ENCODE measurements around the gene POFUT2. TPM values are rescaled to one million over a fixed set of nuclear protein-coding genes. Genes with fewer than 3 reads are reported as not detected.
A peak's percentile ranks its signal among the peaks of the same experiment; 100 is the strongest.

POFUT2 gene
- total RNA-seq, 1 donor from 2014 or later: 9.0 TPM

DNA sequence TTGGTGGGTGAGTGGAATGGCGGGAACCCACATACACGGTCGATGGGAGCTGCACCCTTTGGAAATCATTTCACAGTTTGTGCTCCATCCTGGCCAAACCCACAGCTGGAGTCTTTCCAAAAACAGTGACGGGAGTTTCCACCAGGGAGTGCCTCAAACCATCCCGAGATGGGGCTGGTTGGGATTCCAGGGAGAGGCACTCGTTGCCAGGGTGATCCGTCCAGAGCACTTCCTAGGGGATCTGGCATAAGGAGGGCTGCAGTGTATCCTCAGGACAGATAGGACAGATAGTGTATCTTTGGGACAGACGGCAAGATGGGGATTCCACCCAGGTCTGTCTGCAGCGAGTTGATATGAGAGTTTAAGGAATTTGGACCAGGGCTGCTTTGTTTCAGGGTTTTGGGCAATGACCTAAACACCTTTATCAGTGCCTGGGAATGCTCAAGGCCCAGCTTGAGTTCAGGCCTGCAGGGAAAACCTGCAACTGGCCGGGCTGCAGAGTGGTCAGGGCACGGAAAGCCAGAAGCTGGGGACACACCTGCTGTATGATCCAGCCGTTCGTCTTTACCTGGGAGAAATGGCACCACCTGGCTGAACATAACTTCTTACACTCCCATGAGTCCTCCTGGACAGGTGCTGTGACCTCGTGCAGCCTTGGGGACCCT, 3.4 kb upstream of the POFUT2 start:
- FAIRE-seq: no peak
- TF ChIP-seq, protein P1, sequence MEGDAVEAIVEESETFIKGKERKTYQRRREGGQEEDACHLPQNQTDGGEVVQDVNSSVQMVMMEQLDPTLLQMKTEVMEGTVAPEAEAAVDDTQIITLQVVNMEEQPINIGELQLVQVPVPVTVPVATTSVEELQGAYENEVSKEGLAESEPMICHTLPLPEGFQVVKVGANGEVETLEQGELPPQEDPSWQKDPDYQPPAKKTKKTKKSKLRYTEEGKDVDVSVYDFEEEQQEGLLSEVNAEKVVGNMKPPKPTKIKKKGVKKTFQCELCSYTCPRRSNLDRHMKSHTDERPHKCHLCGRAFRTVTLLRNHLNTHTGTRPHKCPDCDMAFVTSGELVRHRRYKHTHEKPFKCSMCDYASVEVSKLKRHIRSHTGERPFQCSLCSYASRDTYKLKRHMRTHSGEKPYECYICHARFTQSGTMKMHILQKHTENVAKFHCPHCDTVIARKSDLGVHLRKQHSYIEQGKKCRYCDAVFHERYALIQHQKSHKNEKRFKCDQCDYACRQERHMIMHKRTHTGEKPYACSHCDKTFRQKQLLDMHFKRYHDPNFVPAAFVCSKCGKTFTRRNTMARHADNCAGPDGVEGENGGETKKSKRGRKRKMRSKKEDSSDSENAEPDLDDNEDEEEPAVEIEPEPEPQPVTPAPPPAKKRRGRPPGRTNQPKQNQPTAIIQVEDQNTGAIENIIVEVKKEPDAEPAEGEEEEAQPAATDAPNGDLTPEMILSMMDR (IDR thresholded peaks at IDR 0.05; ENCODE audit: insufficient read depth, low read length, severe bottlenecking): no peak
- Histone ChIP-seq H3K27me3 (ENCODE audit: control insufficient read depth, insufficient read depth, low read length) (no peaks in the 10 kb centered on the region), H3K4me3 (ENCODE audit: low read depth, low read length) (no peak overlapping the region), H3K36me3 (ENCODE audit: control insufficient read depth, insufficient read depth, low read length) (no peaks in the 10 kb centered on the region)
- DNase-seq (ENCODE audit: low read depth): no peak

DNA sequence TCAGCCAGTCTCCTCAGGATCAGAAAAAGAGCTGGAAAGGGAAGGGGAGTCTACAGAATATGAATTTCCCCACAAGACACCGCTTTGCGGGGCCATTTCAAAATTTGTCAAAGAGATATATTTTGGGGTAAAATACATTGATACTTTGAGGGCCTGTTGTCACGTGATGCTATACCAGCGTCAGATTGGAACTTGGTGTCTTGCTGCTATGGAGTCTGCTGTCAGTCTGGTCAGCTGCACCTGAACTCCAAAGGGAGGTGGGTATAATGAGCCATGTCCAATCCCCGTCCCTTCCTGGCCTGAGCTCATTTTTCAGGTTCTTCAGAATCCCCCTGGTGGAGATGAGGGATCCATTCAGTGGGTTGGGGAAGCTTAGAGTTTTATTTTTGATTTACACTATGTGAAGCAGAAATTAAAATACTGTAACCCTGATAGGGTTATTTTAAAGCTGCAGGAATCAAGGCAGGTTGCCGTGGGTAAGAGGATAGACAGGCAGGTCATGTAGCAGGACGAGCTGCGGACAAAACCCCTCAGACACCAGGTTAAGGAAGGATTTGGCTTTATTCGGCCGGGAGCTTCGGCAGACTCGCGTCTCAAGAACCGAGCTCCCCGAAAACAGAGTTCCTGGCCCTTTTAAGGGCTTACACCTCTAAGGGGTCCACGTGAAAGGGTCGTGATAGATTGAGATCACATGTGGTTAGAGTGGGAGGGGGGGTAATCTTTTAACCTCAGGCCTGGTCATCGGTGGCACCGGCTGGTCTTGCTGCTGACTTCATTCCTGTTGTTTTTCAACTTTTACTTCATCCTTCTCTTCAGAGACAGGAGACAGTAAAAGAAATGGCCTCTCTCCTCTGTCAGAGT, 2.2 kb upstream of the POFUT2 start:
- Histone ChIP-seq H3K27me3 (ENCODE audit: control insufficient read depth, insufficient read depth, low read length) (no peaks in the 10 kb centered on the region), H3K36me3 (ENCODE audit: control insufficient read depth, insufficient read depth, low read length) (peaks cover 7% of the 10 kb centered on the region), H3K4me3 (ENCODE audit: low read depth, low read length) (no peak overlapping the region)
- TF ChIP-seq, protein P1 (IDR thresholded peaks at IDR 0.05; ENCODE audit: insufficient read depth, low read length, severe bottlenecking): no peak
- DNase-seq (ENCODE audit: low read depth): no peak
- no peak for FAIRE-seq

DNA sequence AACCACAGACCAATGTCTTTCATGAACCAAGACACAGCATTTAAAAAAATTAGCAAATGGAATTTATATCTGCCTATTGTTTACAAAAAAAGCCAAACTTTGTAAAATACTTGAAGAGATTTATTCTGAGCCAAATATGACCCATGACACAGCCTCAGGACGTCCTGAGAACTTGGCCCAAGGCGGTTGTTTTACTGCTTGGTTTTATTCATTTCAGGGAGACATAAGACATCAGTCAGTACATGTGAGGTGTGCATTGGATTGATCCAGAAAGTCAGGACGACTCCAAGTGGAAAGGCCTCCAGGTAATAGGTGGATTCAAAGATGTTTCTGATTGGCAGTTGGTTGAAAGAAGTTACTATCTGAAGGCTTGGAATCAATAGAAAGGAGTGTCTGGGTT, 1.4 kb upstream of the POFUT2 start:
- Histone ChIP-seq H3K36me3 (ENCODE audit: control insufficient read depth, insufficient read depth, low read length) (peaks cover 12% of the 10 kb centered on the region), H3K4me3 (ENCODE audit: low read depth, low read length) (no peak overlapping the region), H3K27me3 (ENCODE audit: control insufficient read depth, insufficient read depth, low read length) (no peaks in the 10 kb centered on the region)
- TF ChIP-seq, protein P1 (IDR thresholded peaks at IDR 0.05; ENCODE audit: insufficient read depth, low read length, severe bottlenecking): no peak
- FAIRE-seq (no peak), DNase-seq (ENCODE audit: low read depth) (no peak)

DNA sequence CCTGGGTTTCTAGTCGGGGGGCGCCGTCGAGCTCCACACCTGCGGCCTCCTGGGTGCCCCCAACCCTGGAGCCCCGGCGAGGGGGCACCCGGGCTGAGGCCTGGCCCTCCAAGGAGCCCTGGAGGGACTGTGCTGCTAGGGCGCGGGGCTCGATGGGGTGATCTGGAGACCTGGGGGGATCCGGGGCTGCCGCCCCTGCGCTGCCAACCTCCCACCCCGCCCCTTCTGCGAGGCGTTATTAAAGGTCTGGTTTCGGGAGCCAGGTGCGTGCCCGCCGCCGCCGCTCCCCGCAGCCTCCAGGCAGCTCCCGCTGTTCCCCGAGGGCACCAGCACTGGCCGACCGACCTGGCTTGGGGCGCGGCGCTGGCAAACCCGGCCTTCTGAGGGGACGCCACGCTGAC, 746 bp upstream of the POFUT2 start:
- TF ChIP-seq, protein P1 (IDR thresholded peaks at IDR 0.05; ENCODE audit: insufficient read depth, low read length, severe bottlenecking): no peak
- peaks cover 12% of the 10 kb centered on the region for H3K36me3 ChIP-seq (ENCODE audit: control insufficient read depth, insufficient read depth, low read length)
- DNase-seq (ENCODE audit: low read depth) (no peak), FAIRE-seq (no peak)
- H3K27me3 ChIP-seq (ENCODE audit: control insufficient read depth, insufficient read depth, low read length): no peaks in the 10 kb centered on the region
- peak overlapping the region; percentile 87 for H3K4me3 ChIP-seq (ENCODE audit: low read depth, low read length)

DNA sequence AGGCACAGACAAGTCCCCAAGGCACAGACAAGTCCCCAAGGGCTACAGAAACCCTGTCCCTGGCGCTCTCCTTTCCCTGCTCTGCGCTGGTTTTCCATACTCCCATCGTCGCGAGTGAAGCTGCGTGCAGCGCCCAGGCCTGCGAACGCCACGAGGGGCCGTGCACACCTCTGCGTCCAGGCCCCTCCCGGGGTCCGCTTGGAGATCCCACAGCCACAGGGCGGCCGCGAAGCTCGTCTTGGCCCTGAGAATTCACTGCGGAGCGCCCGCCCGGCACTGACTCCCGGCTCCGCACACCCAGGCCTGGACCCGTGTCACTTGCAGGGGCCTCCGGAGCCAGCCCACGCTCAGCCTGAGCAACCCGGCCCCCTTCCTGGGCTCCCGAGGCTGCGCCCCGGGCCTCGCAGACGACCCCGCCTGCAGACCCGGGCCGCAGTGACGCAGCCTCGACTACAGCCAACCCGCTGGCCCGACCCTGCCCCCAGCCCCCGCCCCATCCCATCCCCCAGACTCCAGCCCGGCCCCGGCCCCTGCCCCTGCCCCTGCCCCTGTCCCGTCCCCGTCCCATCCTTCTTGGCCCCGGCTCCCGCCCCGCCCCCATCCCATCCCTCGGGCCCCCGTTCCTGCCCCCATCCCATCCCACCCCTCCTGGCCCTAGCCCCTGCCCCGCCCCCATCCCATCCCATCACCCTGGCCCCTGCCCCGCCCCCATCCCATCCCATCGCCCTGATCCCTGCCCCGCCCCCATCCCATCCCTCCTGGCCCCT, 841 bp downstream of the POFUT2 start:
- TF ChIP-seq, protein P1 (IDR thresholded peaks at IDR 0.05; ENCODE audit: insufficient read depth, low read length, severe bottlenecking): no peak
- peak overlapping the region; percentile 87 for H3K4me3 ChIP-seq (ENCODE audit: low read depth, low read length)
- FAIRE-seq (no peak), DNase-seq (ENCODE audit: low read depth) (no peak)
- H3K36me3 ChIP-seq (ENCODE audit: control insufficient read depth, insufficient read depth, low read length): peaks cover 15% of the 10 kb centered on the region
- H3K27me3 ChIP-seq (ENCODE audit: control insufficient read depth, insufficient read depth, low read length): no peaks in the 10 kb centered on the region

Data from bronchial epithelial cell (primary cell).